Pancreas (tissue), 10 donors: ENCODE measurements around the gene PRR12. TPM values are rescaled to one million over a fixed set of nuclear protein-coding genes. Genes with fewer than 3 reads are reported as not detected.

Source experiments
- ATAC-seq, 4 donors: fragments of 200-7000 bp; cut with Tn5 transposase; one replicate each; pipeline versions ENCODE4 v1.8.0 to v1.9.1; 2020; ENCODE audit warnings: mild to moderate bottlenecking in 4 of 4, moderate library complexity in 4 of 4
- DNase-seq, 6 donors: peaks; one replicate each; pipeline ENCODE4 v3.0.0-alpha.2; 2020
- FAIRE-seq: peaks from 2 replicates; lab custom pipeline; 2012; peaks lifted over from hg19 to GRCh38; lab: Jason Lieb, UNC
- H3K27ac ChIP-seq, 4 donors: fragments of 200-600 bp; sonication (generic); 1 replicate in 3 of 4; 2 replicates in 1 of 4; pipeline versions ENCODE4 v1.5.0 to v1.8.0; 2020
- H3K27me3 ChIP-seq, 4 donors: fragments of 200-600 bp; one replicate each; pipeline ENCODE4 v1.8.0; 2021
- H3K36me3 ChIP-seq, 3 donors: fragments of 200-600 bp; sonication (generic) in 1 of 3; one replicate each; pipeline versions ENCODE4 v1.5.0 to v1.8.0; 2020 to 2021
- H3K4me1 ChIP-seq, 3 donors: fragments of 200-600 bp; one replicate each; pipeline ENCODE4 v1.8.0; 2021
- H3K4me3 ChIP-seq, 4 donors: fragments of 200-600 bp; sonication (generic) in 2 of 4; one replicate each; pipeline versions ENCODE4 v1.5.0 to v1.8.0; 2020 to 2021
- H3K9me3 ChIP-seq, 4 donors: fragments of 200-600 bp; one replicate each; pipeline ENCODE4 v1.8.0; 2021
- WGBS, 2 donors: extraction: QIAGEN DNeasy Blood & Tissue Kit; methylation state at CpG; one replicate each; pipeline ENCODE4 v1.1.7; 2013; 5-methylcytosine and 5-hydroxymethylcytosine counted together
- intact Hi-C, 3 donors: fragments of 100-400 bp; cut with DNase I; formaldehyde crosslinking; loops; one replicate each; pipeline versions ENCODE4 v1.11.1 to v1.14.2; 2022
- polyA plus RNA-seq, 2 donors: library from polyadenylated mRNA; stranded (reverse); fragments of 200-250 nt; gene quantifications; one replicate each; pipeline ENCODE4 v1.2.3, GENCODE V29; 2013
- total RNA-seq, 6 donors: library from RNA; stranded (reverse); fragmentation: NEBNext Ultra II Directional in 4 of 6; extraction: Animal tissue kit (Norgen Biotek cat#: 25700) in 4 of 6; gene quantifications; one replicate each; pipeline versions ENCODE4 v1.2.1 to v1.2.4, GENCODE V29; 2021 to 2023
- TF ChIP-seq, protein P1 (sequence below), 4 donors: fragments of 200-600 bp; sonication (generic) in 3 of 4; IDR thresholded peaks; one replicate each; pipeline versions ENCODE4 v1.5.0 to v1.8.0; 2021; ENCODE audit warnings: antibody characterized with exemption in 4 of 4
- donor health status: healthy with polysubstance abuse.
- donor health status: DM: no; HTN: no; CAD: no; lungs with moderate emphysema.
- donor health status: DM: no; HTN: no; CAD: no.
- donor health status: control.
- donor health status: control.
- donor health status: Bipolar disorder and iron deficiency.
- donor health status: DM: yes; HTN: yes; CAD: no.
- donor health status: DM: no; HTN: no; CAD: no.
- donor health status: DM: no; HTN: no; CAD: no.
- donor health status: DM: yes; HTN: yes; CAD: no.

Gene PRR12
- total and polyA plus RNA-seq, 8 donors = 8.3 to 18.9 (median 11.1) TPM

DNA sequence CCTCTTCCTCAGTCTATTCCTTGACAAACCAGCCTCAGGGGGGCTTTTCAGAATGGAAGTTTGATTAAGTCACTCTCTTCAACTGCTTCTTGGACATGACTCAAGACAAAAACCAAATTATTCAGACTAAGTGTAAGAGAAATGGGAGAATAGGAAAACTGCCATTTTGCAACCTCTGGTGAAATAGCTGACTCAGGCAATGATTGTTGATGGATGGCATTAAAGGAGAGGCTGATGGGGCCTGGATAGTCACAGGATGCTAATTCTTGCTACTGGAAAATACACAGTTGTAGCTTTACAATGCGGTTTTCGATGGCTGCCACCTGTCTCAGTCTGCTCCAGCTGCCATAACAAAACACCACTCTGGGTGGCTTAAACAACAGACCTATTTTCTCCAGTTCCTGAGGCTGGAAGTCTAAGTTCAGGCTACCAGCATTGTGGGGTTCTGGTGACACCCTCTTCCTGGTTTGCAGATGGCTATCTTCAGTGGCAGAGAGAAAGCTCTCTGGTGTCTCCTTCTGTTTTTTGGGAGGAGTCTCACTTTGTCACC, 16.7 kb upstream of the PRR12 start:
- H3K27me3 ChIP-seq = no peaks in the 10 kb centered on the region
- TF ChIP-seq, protein P1, sequence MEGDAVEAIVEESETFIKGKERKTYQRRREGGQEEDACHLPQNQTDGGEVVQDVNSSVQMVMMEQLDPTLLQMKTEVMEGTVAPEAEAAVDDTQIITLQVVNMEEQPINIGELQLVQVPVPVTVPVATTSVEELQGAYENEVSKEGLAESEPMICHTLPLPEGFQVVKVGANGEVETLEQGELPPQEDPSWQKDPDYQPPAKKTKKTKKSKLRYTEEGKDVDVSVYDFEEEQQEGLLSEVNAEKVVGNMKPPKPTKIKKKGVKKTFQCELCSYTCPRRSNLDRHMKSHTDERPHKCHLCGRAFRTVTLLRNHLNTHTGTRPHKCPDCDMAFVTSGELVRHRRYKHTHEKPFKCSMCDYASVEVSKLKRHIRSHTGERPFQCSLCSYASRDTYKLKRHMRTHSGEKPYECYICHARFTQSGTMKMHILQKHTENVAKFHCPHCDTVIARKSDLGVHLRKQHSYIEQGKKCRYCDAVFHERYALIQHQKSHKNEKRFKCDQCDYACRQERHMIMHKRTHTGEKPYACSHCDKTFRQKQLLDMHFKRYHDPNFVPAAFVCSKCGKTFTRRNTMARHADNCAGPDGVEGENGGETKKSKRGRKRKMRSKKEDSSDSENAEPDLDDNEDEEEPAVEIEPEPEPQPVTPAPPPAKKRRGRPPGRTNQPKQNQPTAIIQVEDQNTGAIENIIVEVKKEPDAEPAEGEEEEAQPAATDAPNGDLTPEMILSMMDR (IDR thresholded peaks at IDR 0.05) = no peak
- FAIRE-seq (no peak), DNase-seq (no peak), ATAC-seq (no peak)
- no peaks in the 10 kb centered on the region for H3K9me3 ChIP-seq
- intact Hi-C loops = no loop called here
- 83% methylated on average over 2 of the region's 2 CpGs for WGBS, 2 donors
- no peak overlapping the region for H3K4me3 ChIP-seq
- peaks cover 5 to 6% (median 5%) of the 10 kb centered on the region in 3 donors for H3K4me1 ChIP-seq
- no peak overlapping the region for H3K27ac ChIP-seq
- H3K36me3 ChIP-seq = peaks cover 0 to 4% (median 0%) of the 10 kb centered on the region in 3 donors

DNA sequence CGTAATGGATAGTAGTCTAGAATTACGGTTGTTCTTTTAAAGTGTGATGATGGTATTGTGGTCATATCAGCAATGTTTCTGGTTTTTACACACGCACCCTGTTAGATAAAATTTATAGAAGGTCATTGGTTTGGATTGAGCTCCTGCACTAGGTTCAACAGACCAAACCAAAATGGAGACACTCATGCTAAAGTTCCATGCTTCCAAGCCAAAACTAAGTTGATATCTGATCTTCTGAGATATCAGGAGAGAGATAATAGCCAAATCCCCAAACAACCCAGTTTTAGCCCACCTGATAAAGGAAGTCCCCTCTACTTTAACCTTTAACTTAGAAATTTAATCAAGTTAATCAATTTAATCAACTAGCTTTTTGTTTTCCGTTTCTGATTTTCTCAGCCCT, 11.8 kb upstream of the PRR12 start:
- H3K4me3 ChIP-seq = peak overlapping the region in 1 of 4 donors; percentile 71
- FAIRE-seq = no peak

DNA sequence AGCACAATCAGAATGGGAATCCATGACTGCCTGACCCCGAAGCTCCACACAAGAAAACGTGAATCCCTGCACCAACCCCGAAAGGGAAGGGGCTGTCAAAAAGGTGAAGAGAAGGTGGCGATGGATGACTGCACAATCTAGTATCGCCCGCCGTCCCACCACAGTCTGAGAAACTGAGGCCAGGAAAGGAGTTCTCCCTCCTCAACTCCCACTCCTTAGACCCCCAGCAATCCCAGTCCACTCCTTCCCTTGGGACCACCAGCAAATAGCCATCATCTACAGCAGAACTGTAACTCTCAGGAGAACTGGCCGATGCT, 11.1 kb upstream of the PRR12 start:
- H3K4me1 ChIP-seq = peaks cover 9 to 12% (median 11%) of the 10 kb centered on the region in 3 donors
- H3K36me3 ChIP-seq = peaks cover 0 to 4% (median 0%) of the 10 kb centered on the region in 3 donors
- no peaks in the 10 kb centered on the region for H3K27me3 ChIP-seq
- ATAC-seq = no peak
- no peak for FAIRE-seq
- intact Hi-C loops = loop anchor here in 1 of 3 donors (10.0 kb wide), 1 partner anchor 95 kb away; the partner anchor contains the start of gene PRMT1
- H3K27ac ChIP-seq = peak overlapping the region; percentile 45 to 71 (median 60)
- no peaks in the 10 kb centered on the region for H3K9me3 ChIP-seq
- WGBS, 2 donors = 0 to 1% methylated on average over 8 of the region's 8 CpGs
- H3K4me3 ChIP-seq = peak overlapping the region; percentile 38 to 71 (median 57)
- TF ChIP-seq, protein P1 (IDR thresholded peaks at IDR 0.05) = no peak
- DNase-seq = no peak

More for the DNA sequence above, 11.8 kb upstream of the PRR12 start:
- Histone ChIP-seq H3K9me3 (no peaks in the 10 kb centered on the region), H3K27me3 (no peaks in the 10 kb centered on the region), H3K36me3 (peaks cover 0 to 4% (median 0%) of the 10 kb centered on the region in 3 donors), H3K27ac (no peak overlapping the region), H3K4me1 (peaks cover 9 to 12% (median 11%) of the 10 kb centered on the region in 3 donors)
- TF ChIP-seq, protein P1 (IDR thresholded peaks at IDR 0.05) = no peak
- 39 to 45% methylated on average over 4 of the region's 4 CpGs for WGBS, 2 donors
- DNase-seq = no peak
- ATAC-seq = no peak
- intact Hi-C loops = no loop called here

DNA sequence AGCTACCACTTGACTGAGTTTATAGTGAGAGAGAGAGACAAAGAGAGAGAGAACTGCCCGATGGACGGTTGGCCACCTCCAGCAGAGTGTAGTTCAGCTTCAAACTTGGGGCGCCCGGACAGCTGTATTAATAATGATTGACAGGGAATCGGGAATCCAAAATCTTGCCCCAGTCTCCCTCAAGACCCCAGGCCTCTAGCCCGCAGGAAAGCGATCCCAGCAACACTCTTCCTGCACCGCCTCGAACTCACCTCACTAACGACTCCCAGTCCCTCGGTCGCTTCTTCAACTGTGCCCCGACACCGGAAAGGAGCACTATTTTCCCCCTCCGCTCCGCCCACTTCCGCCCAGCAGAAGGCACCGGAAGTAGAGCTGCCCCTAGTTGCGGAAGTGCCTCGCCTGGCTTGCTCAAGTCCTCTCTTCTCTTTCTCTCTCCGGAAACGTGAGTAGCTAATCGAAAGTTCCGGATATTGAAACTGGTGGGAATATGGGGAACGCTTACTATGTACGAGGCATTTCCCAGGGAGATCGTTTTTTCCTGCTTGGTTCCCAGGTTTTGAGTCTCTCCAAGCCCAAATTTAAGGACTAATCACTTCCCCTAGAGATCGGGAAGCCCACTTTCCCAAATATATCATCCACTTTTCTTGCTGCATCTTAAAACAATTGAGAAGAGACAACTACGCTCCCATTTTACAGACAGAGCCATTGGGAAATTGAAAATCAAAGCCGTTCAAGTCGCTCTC, 10.5 kb upstream of the PRR12 start, which contains the start of gene NOSIP:
TSS of gene NOSIP (minus strand) at position 293 of the 743 bp plus-strand sequence. CDS start 19,865 bp downstream, outside the sequence.
- Histone ChIP-seq H3K9me3 (no peaks in the 10 kb centered on the region), H3K27me3 (no peaks in the 10 kb centered on the region), H3K4me3 (peak within 1 kb of the TSS; percentile 47 to 71 (median 62)), H3K27ac (peak within 1 kb of the TSS; percentile 45 to 71 (median 60)), H3K4me1 (peaks cover 9 to 12% (median 11%) of the 10 kb centered on the region in 3 donors), H3K36me3 (peaks cover 0 to 4% (median 0%) of the 10 kb centered on the region in 3 donors)
- TF ChIP-seq, protein P1 (IDR thresholded peaks at IDR 0.05) = no peak
- no peak for FAIRE-seq
- ATAC-seq = peak; percentile 97 to 98 (median 98)
- intact Hi-C loops = loop anchor here in 1 of 3 donors (10.0 kb wide), 1 partner anchor 94 kb away; the partner anchor contains the start of gene PRMT1
- DNase-seq = peak; percentile 88 to 97 (median 95)
- WGBS, 2 donors = 1% methylated on average over 31 of the region's 31 CpGs
